Common myeloid progenitor, CD34-positive (primary cell): ENCODE data around the gene MATR3.
A peak's percentile ranks its signal among the peaks of the same experiment; 100 is the strongest.
"Not testable (repeated sequence)": the region's sequence is repeated elsewhere in the genome, so short reads cannot be mapped to it uniquely, and the experiment has no call there.

Source experiments
- CTCF ChIA-PET: fragments of 350-600 bp; sonication (Branson Sonifier 250); formaldehyde crosslinking; loops from one replicate; lab custom pipeline; 2021; ENCODE audit warnings: antibody characterized with exemption; lab: Charles Lee
- POLR2A ChIA-PET: fragments of 350-600 bp; sonication (Branson Sonifier 250); formaldehyde crosslinking; loops from one replicate; lab custom pipeline; 2021; ENCODE audit warnings: antibody characterized with exemption; lab: Charles Lee
- DNase-seq, 3 donors: peaks; one replicate each; pipeline versions ENCODE4 v3.0.0 to v3.0.0-alpha.2; 2013
- H3K27ac ChIP-seq, 2 experiments: 1 replicate in 1 of 2; 2 replicates in 1 of 2; pipeline ENCODE4 v1.7.0; 2013; ENCODE audit warnings: inconsistent platforms in 2 of 2, low read length in 2 of 2, mild to moderate bottlenecking in 2 of 2, low read depth in 1 of 2, moderate library complexity in 1 of 2; ENCODE audit not compliant: severe bottlenecking in 2 of 2, insufficient read depth in 1 of 2, poor library complexity in 1 of 2
- H3K27me3 ChIP-seq, 5 experiments: replicated peaks in 2 of 5; 1 replicate in 3 of 5; 2 replicates in 2 of 5; pipeline versions ENCODE4 v1.6.1 to v1.7.0; 2013; ENCODE audit warnings: low read length in 4 of 5, mild to moderate bottlenecking in 2 of 5, moderate library complexity in 2 of 5, inconsistent platforms in 1 of 5; ENCODE audit not compliant: insufficient read depth in 5 of 5, control insufficient read depth in 4 of 5
- H3K36me3 ChIP-seq, 4 experiments: 1 replicate in 2 of 4; 2 replicates in 2 of 4; pipeline versions ENCODE4 v1.6.1 to v1.7.0; 2013; ENCODE audit warnings: low read length in 3 of 4, control low read depth in 1 of 4, mild to moderate bottlenecking in 1 of 4; ENCODE audit not compliant: control insufficient read depth in 4 of 4, insufficient read depth in 4 of 4
- H3K4me1 ChIP-seq, 4 experiments: 1 replicate in 3 of 4; 2 replicates in 1 of 4; pipeline versions ENCODE4 v1.6.1 to v1.7.1; 2013; ENCODE audit warnings: low read length in 3 of 4, mild to moderate bottlenecking in 3 of 4, control low read depth in 1 of 4, inconsistent platforms in 1 of 4, moderate library complexity in 1 of 4; ENCODE audit not compliant: control insufficient read depth in 4 of 4, insufficient read depth in 4 of 4; ENCODE audit errors: control extremely low read depth in 1 of 4
- H3K4me3 ChIP-seq, 7 experiments: 1 replicate in 4 of 7; 2 replicates in 3 of 7; pipeline versions ENCODE4 v1.5.1 to v1.7.0; 2013; ENCODE audit warnings: mild to moderate bottlenecking in 7 of 7, low read length in 6 of 7, moderate library complexity in 6 of 7, inconsistent platforms in 2 of 7, low read depth in 2 of 7, control low read depth in 1 of 7; ENCODE audit not compliant: insufficient read depth in 4 of 7, control insufficient read depth in 1 of 7; ENCODE audit errors: extremely low read depth in 1 of 7
- H3K9me3 ChIP-seq, 5 experiments: 1 replicate in 4 of 5; 2 replicates in 1 of 5; pipeline versions ENCODE4 v1.6.1 to v1.7.1; 2013; ENCODE audit warnings: low read length in 4 of 5, mild to moderate bottlenecking in 2 of 5, inconsistent platforms in 1 of 5, low read depth in 1 of 5, moderate library complexity in 1 of 5; ENCODE audit not compliant: control insufficient read depth in 4 of 5, insufficient read depth in 2 of 5; ENCODE audit errors: control extremely low read depth in 1 of 5
- WGBS: methylation state at CpG from one replicate; pipeline ENCODE4 v1.1.5; 2013; ENCODE audit not compliant: insufficient coverage; 5-methylcytosine and 5-hydroxymethylcytosine counted together

MATR3 gene

DNA sequence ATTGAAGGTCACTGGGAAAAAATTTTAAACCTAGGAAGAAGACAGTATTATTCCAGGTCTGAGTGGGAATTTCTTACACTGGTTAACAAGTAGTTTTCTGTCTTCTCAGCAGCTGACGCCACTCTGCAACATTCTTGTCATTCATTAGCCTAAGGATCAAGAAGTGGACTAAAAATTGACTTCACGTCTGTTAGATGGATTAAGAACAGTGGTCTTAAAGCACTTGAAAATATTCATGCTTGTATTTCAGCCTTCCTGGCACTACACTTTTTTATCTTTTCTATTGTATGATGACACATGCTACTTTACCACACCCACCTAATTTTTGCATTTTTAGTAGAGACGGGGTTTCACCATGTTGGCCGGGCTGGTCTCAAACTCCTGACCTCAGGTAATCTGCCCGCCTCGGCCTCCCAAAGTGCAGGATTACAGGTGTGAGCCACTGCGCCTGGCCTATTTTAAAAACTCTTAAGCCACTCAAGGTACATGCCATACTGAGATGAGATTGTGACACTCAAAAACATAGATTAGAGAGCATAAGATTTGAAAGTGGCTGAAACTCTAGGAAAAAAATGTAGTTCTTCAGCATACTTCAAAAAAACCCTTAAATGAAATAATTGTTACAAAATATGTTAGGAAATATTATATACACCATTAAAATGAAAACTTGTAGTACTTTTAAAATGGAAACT, 8.4 kb downstream of the MATR3 start:
- no peak overlapping the region for H3K4me3 ChIP-seq
- peaks cover 17 to 50% (median 18%) of the 10 kb centered on the region in 4 experiments for H3K4me1 ChIP-seq
- CTCF ChIA-PET: no interaction called here
- DNase-seq: no peak
- WGBS: 97% methylated on average over 5 of the region's 7 CpGs
- H3K27ac ChIP-seq: no peak overlapping the region
- POLR2A ChIA-PET: interaction anchor here (0.6 kb wide), 1 partner anchor 34 kb away, joined by 3 read pairs; no protein-coding TSS in a partner anchor
- no peaks in the 10 kb centered on the region for H3K27me3 ChIP-seq
- H3K9me3 ChIP-seq: no peaks in the 10 kb centered on the region
- H3K36me3 ChIP-seq: peaks cover 0 to 12% (median under 1%) of the 10 kb centered on the region in 4 experiments

DNA sequence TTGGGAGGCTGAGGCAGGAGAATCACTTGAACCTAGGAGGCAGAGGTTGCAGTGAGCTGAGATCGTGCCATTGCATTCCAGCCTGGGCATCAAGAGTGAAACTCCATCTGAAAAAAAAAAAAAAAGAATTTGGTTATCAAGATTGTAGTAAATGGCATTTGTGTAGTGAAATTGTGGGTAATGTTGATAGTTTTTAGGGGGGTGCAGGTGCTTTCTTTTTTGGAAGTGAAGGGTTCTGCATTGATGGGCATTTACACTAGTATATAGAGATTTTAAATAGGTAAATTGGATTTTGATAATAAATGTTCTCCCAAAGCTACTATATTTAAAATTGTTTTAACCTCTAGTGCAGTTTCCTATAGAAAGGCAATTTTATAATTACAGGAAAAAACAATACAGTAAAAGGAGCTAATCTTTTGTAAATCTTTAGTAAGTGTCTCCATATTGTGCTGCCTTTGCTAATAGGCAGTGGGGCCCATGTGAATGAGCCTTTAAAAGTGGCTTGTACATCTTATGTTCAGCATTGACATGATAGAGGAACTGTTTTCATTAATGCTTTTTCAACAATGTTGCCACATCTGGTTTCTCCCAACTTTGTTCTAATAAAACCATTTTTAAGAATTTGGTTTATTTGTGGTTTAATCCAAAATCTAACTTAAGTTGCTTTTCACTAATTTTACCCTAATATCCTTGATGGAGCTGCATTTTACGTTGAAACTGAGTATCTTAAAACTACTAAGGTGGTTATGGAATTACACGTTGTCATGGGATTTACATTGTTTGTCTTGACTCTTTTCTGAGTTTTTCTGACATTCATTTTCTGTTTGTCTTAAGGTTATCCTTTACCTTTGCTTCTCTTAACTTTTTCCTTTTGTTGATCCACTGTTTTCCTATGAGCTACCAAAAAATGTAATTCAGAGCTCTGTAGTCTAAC, 11.1 kb downstream of the MATR3 start:
- POLR2A ChIA-PET: interaction anchor here (1.9 kb wide), 1 partner anchor 10 kb away, joined by 6 read pairs; no protein-coding TSS in a partner anchor
- no peak for DNase-seq
- Histone ChIP-seq H3K36me3 (peaks cover 0 to 19% (median 0%) of the 10 kb centered on the region in 4 experiments), H3K9me3 (no peaks in the 10 kb centered on the region), H3K4me1 (peaks cover 7 to 34% (median 15%) of the 10 kb centered on the region in 4 experiments), H3K27me3 (no peaks in the 10 kb centered on the region), H3K27ac (no peak overlapping the region), H3K4me3 (no peak overlapping the region)
- CTCF ChIA-PET: interaction anchor here (0.5 to 4.4 kb wide), 16 partner anchors 8 to 1389 kb away, joined by 3 to 14 read pairs (median 3); partner anchors contain the start of gene PAIP2
- 85% methylated on average over 2 of the region's 3 CpGs for WGBS

DNA sequence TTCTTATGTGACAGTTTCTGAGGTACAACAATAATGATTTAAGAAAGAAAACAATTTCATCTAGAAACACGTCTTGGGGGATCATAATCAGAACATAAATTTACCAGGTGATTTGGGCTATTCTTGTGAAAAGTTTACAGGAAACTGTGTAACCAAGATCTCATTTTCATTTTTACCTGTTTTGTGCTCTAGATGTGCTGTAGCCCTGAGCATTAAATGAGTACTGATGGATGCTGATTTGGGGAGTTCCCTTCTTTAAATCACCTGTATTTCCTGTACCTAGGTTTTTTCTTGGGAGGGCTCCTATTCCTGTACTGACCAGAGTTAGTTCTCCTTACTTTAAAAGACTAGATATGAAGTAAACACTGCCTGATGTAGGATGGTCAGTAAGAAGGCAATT, 12.7 kb downstream of the MATR3 start:
- 17% methylated on average over 1 of the region's 1 CpG for WGBS
- peaks cover 0 to 20% (median 1%) of the 10 kb centered on the region in 4 experiments for H3K36me3 ChIP-seq
- no peak for DNase-seq
- H3K9me3 ChIP-seq: no peaks in the 10 kb centered on the region
- ChIA-PET POLR2A (no interaction called here), CTCF (interaction anchor here (1.2 to 4.4 kb wide), 5 partner anchors 10 to 31 kb away, joined by 3 to 14 read pairs (median 3); no protein-coding TSS in a partner anchor)
- peak overlapping the region in 1 of 2 experiments; percentile 16 for H3K27ac ChIP-seq
- H3K4me3 ChIP-seq: no peak overlapping the region
- H3K4me1 ChIP-seq: peaks cover 6 to 31% (median 15%) of the 10 kb centered on the region in 4 experiments
- no peaks in the 10 kb centered on the region for H3K27me3 ChIP-seq

DNA sequence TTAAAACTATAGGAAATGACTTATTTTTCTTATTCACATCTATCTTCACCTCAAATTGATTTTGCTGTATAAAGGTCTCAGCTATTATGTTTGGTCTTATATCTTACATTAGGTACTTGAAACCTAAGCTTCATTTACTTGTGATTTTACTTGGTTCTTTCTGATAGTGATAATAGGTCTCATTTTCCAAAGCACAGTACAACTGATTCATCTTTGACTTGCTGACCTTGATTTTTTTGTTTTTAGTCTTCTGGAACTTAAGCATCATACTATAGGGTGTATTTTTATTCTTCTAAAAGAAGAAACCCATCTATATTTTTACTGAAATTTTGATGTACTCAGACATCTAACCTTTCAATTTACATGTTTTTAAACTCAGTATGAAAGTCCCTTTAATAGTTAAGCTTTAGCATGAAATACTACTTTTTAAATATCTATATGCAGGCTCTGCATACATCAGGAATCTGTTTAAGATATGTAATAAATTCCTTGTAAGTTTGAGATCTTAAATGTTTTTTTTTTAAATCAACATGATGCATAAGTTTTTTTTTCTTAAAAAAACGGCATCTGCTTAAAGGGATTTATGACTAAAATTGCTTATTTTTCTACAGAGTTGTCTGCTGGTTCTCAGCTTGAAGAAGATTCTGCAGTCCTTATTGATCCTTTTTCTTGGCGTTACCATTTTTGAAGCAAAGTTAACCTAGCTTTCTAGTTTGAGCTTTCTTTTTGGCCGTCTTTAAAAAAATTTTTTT, 13.3 kb downstream of the MATR3 start:
- POLR2A ChIA-PET: no interaction called here
- Histone ChIP-seq H3K4me1 (peaks cover 6 to 33% (median 15%) of the 10 kb centered on the region in 4 experiments), H3K4me3 (no peak overlapping the region), H3K9me3 (no peaks in the 10 kb centered on the region), H3K27ac (no peak overlapping the region), H3K27me3 (no peaks in the 10 kb centered on the region), H3K36me3 (peaks cover 0 to 14% (median 2%) of the 10 kb centered on the region in 4 experiments)
- WGBS: 92% methylated on average over 2 of the region's 3 CpGs
- CTCF ChIA-PET: interaction anchor here (1.0 to 4.4 kb wide), 8 partner anchors 10 to 39 kb away, joined by 3 to 14 read pairs (median 3); no protein-coding TSS in a partner anchor
- no peak for DNase-seq

DNA sequence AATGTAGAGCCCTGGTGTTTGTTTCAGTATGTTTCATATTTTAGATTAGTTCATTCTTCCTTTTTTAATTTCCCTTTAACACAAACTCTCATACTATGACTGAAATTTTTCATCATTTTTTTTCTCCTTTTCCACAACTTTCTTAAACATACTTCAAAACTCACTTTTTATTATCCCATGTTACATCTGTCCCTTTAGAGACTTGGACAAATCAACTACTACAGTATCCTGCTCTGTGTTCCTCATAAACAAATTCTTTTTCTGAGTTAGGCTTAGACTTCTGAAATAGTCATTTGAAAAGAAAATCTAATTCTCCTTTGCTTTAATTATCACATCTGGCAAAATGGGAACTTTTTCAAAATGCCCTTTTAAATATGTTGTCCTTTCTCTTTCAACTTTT, 15.3 kb downstream of the MATR3 start:
- Histone ChIP-seq H3K27me3 (no peaks in the 10 kb centered on the region), H3K27ac (no peak overlapping the region), H3K36me3 (peaks cover 0 to 15% (median 3%) of the 10 kb centered on the region in 4 experiments), H3K4me3 (no peak overlapping the region), H3K4me1 (peaks cover 3 to 25% (median 12%) of the 10 kb centered on the region in 4 experiments), H3K9me3 (no peaks in the 10 kb centered on the region)
- DNase-seq: no peak
- POLR2A ChIA-PET: no interaction called here
- CTCF ChIA-PET: interaction anchor here (1.0 to 1.4 kb wide), 2 partner anchors 8 to 12 kb away, joined by 3 to 5 read pairs; no protein-coding TSS in a partner anchor

DNA sequence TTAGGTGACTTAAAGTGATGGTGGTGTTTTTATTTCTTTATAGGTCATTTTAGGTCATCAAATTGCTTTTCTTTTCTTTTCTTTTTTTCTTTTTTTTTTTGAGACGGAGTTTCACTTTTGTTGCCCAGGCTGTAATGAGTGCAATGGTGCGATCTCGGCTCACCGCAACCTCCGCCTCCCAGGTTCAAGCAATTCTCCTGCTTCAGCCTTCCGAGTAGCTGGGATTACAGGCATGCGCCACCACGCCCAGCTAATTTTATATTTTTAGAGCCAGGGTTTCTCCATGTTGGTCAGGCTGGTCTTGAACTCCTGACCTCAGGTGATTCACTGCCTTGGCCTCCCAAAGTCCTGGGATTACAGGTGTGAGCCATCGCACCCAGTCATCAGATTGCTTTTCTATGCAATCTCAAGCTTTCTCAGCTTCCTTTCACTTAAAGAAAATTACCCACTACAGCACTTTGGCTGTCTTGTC, 17.2 kb downstream of the MATR3 start:
- Histone ChIP-seq H3K4me1 (peaks cover 0 to 18% (median 9%) of the 10 kb centered on the region in 4 experiments), H3K36me3 (peaks cover 2 to 30% (median 9%) of the 10 kb centered on the region in 4 experiments)
- ChIA-PET CTCF (interaction anchor here (0.6 to 2.5 kb wide), 2 partner anchors 9 to 11 kb away, joined by 3 to 13 read pairs; no protein-coding TSS in a partner anchor), POLR2A (interaction anchor here (0.7 kb wide), 1 partner anchor 13 kb away, joined by 3 read pairs; no protein-coding TSS in a partner anchor)
- H3K9me3 ChIP-seq, H3K27me3 ChIP-seq, H3K27ac ChIP-seq, H3K4me3 ChIP-seq, DNase-seq: not testable (repeated sequence)
- WGBS: 97% methylated on average over 9 of the region's 9 CpGs
